Endothelial cell of umbilical vein (primary cell): ENCODE data around the gene HABP2. TPM values are rescaled to one million over a fixed set of nuclear protein-coding genes. Genes with fewer than 3 reads are reported as not detected.

Experiments
- BruUV-seq: library from RNA; stranded (reverse); fragments of 400-500 nt; replicated peaks from 2 replicates; lab custom pipeline; 2021; lab: Mats Ljungman, UMichigan
- CTCF ChIA-PET: fragments of 300-600, 350-600 bp; sonication (Branson Sonifier 250); formaldehyde crosslinking; loops from one replicate; lab custom pipeline; 2021; ENCODE audit warnings: antibody characterized with exemption, inconsistent platforms; lab: Charles Lee
- POLR2A ChIA-PET: fragments of 300-600, 350-600 bp; sonication (Branson Sonifier 250); formaldehyde crosslinking; loops from one replicate; lab custom pipeline; 2021; ENCODE audit warnings: antibody characterized with exemption, inconsistent platforms; lab: Charles Lee
- DNase-seq: peaks from one replicate; pipeline ENCODE4 v3.0.0-alpha.2; 2011; ENCODE audit warnings: low read depth, low spot score
- FAIRE-seq: peaks from 2 replicates; lab custom pipeline; 2011; peaks lifted over from hg19 to GRCh38; lab: Jason Lieb, UNC
- H2AFZ ChIP-seq: 2 replicates; pipeline ENCODE4 v1.6.0; 2012; ENCODE audit warnings: low read depth, low read length, control low read depth, inconsistent platforms
- H3K27ac ChIP-seq: 2 replicates; pipeline ENCODE4 v1.5.1; 2011; ENCODE audit warnings: low read depth, mild to moderate bottlenecking, control low read depth, low read length, moderate library complexity; ENCODE audit not compliant: insufficient read depth
- H3K27me3 ChIP-seq, 2 experiments: 2 replicates each; pipeline versions ENCODE4 v1.6.0 to v1.6.1; 2011; ENCODE audit warnings: low read length in 2 of 2, mixed read lengths in 1 of 2; ENCODE audit not compliant: control insufficient read depth in 2 of 2, insufficient read depth in 2 of 2
- H3K36me3 ChIP-seq, 2 experiments: 2 replicates in 1 of 2; 3 replicates in 1 of 2; pipeline ENCODE4 v1.5.1; 2011; ENCODE audit warnings: low read length in 2 of 2, mild to moderate bottlenecking in 1 of 2, moderate library complexity in 1 of 2; ENCODE audit not compliant: control insufficient read depth in 2 of 2, insufficient read depth in 2 of 2; ENCODE audit errors: extremely low read depth in 1 of 2
- H3K4me1 ChIP-seq: 3 replicates; pipeline ENCODE4 v1.5.1; 2011; ENCODE audit warnings: mild to moderate bottlenecking, low read length; ENCODE audit not compliant: control insufficient read depth, insufficient read depth; ENCODE audit errors: extremely low read depth
- H3K4me2 ChIP-seq: 2 replicates; pipeline ENCODE4 v1.6.1; 2011; ENCODE audit warnings: low read length, control low read depth, mixed read lengths; ENCODE audit not compliant: insufficient read depth
- H3K4me3 ChIP-seq, 3 experiments: fragments of 200-600 bp in 1 of 3; sonication (generic), shearing (Covaris generic) in 1 of 3; replicated peaks in 1 of 3; 2 replicates each; pipeline ENCODE4 v1.5.1; 2011 to 2016; ENCODE audit warnings: control low read depth in 3 of 3, low read length in 3 of 3, mild to moderate bottlenecking in 2 of 3, inconsistent platforms in 1 of 3, low read depth in 1 of 3, moderate library complexity in 1 of 3; ENCODE audit not compliant: insufficient read depth in 1 of 3
- H3K79me2 ChIP-seq: 2 replicates; pipeline ENCODE4 v1.6.0; 2012; ENCODE audit warnings: low read length, inconsistent platforms; ENCODE audit not compliant: control insufficient read depth, insufficient read depth
- H3K9ac ChIP-seq: replicated peaks from 2 replicates; pipeline ENCODE3; 2011; ENCODE audit warnings: low read length, control low read depth; ENCODE audit not compliant: insufficient read depth; ENCODE audit errors: extremely low read depth
- H3K9me1 ChIP-seq: replicated peaks from 3 replicates; pipeline ENCODE4 v1.6.0; 2011; ENCODE audit warnings: mild to moderate bottlenecking, low read length; ENCODE audit not compliant: control insufficient read depth, insufficient read depth; ENCODE audit errors: extremely low read depth
- H3K9me3 ChIP-seq: replicated peaks from 2 replicates; pipeline ENCODE4 v1.5.1; 2012; ENCODE audit warnings: low read length, inconsistent platforms; ENCODE audit not compliant: control insufficient read depth, insufficient read depth
- H4K20me1 ChIP-seq: replicated peaks from 2 replicates; pipeline ENCODE3; 2011; ENCODE audit warnings: mild to moderate bottlenecking, low read length; ENCODE audit not compliant: control insufficient read depth, insufficient read depth; ENCODE audit errors: extremely low read depth
- CTCF ChIP-seq, 2 donors: IDR thresholded peaks; 1 replicate in 1 of 2; 2 replicates in 1 of 2; pipeline ENCODE4 v1.5.1; 2011; ENCODE audit warnings: low read length in 2 of 2, mild to moderate bottlenecking in 2 of 2, moderate library complexity in 2 of 2, control low read depth in 1 of 2, inconsistent platforms in 1 of 2, low read depth in 1 of 2; ENCODE audit not compliant: insufficient read depth in 1 of 2; ENCODE audit errors: extremely low read depth in 1 of 2
- EZH2 ChIP-seq: IDR thresholded peaks from 2 replicates; pipeline ENCODE4 v1.6.1; 2012; ENCODE audit warnings: borderline replicate concordance, low read depth, mild to moderate bottlenecking, moderate library complexity, low read length, inconsistent platforms; ENCODE audit not compliant: severe bottlenecking
- FOS ChIP-seq: IDR thresholded peaks from 2 replicates; pipeline ENCODE4 v1.6.1; 2011; ENCODE audit warnings: mild to moderate bottlenecking, low read length, moderate library complexity, borderline replicate concordance; ENCODE audit not compliant: insufficient read depth
- GATA2 ChIP-seq: IDR thresholded peaks from 2 replicates; pipeline ENCODE4 v1.7.0; 2011; ENCODE audit warnings: low read depth, mild to moderate bottlenecking, moderate library complexity, mixed read lengths, low read length; ENCODE audit not compliant: insufficient read length, insufficient read depth
- JUN ChIP-seq: IDR thresholded peaks from 2 replicates; pipeline ENCODE4 v1.6.1; 2011; ENCODE audit warnings: borderline replicate concordance, low read depth; ENCODE audit not compliant: insufficient read length, insufficient read depth
- MAX ChIP-seq: IDR thresholded peaks from 2 replicates; pipeline ENCODE4 v1.6.1; 2011; ENCODE audit not compliant: insufficient read depth, insufficient read length
- MYC ChIP-seq: IDR thresholded peaks from one replicate; pipeline ENCODE4 v1.6.1; 2011; ENCODE audit warnings: mild to moderate bottlenecking, low read depth, low read length
- POLR2A ChIP-seq: IDR thresholded peaks from 2 replicates; pipeline ENCODE4 v1.6.1; 2012; ENCODE audit warnings: low read depth, mild to moderate bottlenecking, control low read depth, low read length
- POLR2AphosphoS5 ChIP-seq: IDR thresholded peaks from 2 replicates; pipeline ENCODE4 v1.6.1; 2012; ENCODE audit warnings: low read depth, mild to moderate bottlenecking, control low read depth, low read length, moderate library complexity; ENCODE audit not compliant: insufficient read depth
- dilution Hi-C: fragments of 300-500 bp; cut with MboI; formaldehyde crosslinking; loops from one replicate; pipeline ENCODE4 v1.15.0; 2019; ENCODE audit warnings: low sequenced_read_pairs; ENCODE audit not compliant: extremely low pct_ligation_motif_present
- intact Hi-C: fragments of 100-400 bp; cut with micrococcal nuclease; formaldehyde crosslinking; loops from one replicate; pipeline ENCODE4 v1.10.0; 2022
- polyA plus RNA-seq, 4 experiments: library from polyadenylated mRNA; depleted of rRNA in 3 of 4; stranded (reverse) in 3 of 4; unstranded in 1 of 4; fragments of >200 nt; gene quantifications; 2 replicates each; pipeline versions ENCODE4 v1.2.1 to v1.2.3, GENCODE V29; 2011 to 2012; ENCODE audit warnings: missing spikeins in 1 of 4
- total RNA-seq: library from RNA; stranded (reverse); gene quantifications from 2 replicates; pipeline ENCODE4 v1.2.3, GENCODE V29; 2021

Gene HABP2
- total and polyA plus RNA-seq, 2 donors (not counting 3 experiments of a cell fraction or from before 2014, with no cell fraction given), result 0.04 TPM; not detected in 1

- BruUV-seq, result no TSS peak
- FAIRE-seq, result no peak
- Histone ChIP-seq H3K4me2 (no peak overlapping the region), H3K4me1 (no peaks in the 10 kb centered on the region), H3K27ac (no peak overlapping the region), H2AFZ (no peak overlapping the region), H3K9me1 (no peaks in the 10 kb centered on the region), H3K9me3 (no peaks in the 10 kb centered on the region), H4K20me1 (no peaks in the 10 kb centered on the region), H3K4me3 (no peak overlapping the region), H3K27me3 (no peaks in the 10 kb centered on the region), H3K79me2 (no peaks in the 10 kb centered on the region), H3K36me3 (no peaks in the 10 kb centered on the region), H3K9ac (no peak overlapping the region)
- DNase-seq, result no peak
- intact Hi-C loops, result no loop called here
- CTCF ChIA-PET, result no interaction called here
- TF ChIP-seq CTCF (IDR thresholded peaks at IDR 0.05; ENCODE audit: extremely low read depth in 1 of 2, insufficient read depth in 1 of 2, low read depth in 1 of 2, low read length in 2 of 2) (no peak), JUN (no peak), EZH2 (no peak), POLR2A (no peak), FOS (no peak), MYC (no peak), POLR2AphosphoS5 (no peak), GATA2 (no peak), MAX (no peak)
- dilution Hi-C loops, result no loop called here
- POLR2A ChIA-PET, result no interaction called here
These were observed 41.8 kb downstream of the HABP2 start for GRCh38 chr10:113594652-113595051.
